Renal pelvis (tissue), 4 donors: ENCODE data around the gene ASB6. TPM values are rescaled to one million over a fixed set of nuclear protein-coding genes. Genes with fewer than 3 reads are reported as not detected.
"Not testable (repeated sequence)": the region's sequence is repeated elsewhere in the genome, so short reads cannot be mapped to it uniquely, and the experiment has no call there.

Experiments used
- DNase-seq: peaks from one replicate; pipeline ENCODE4 v3.0.0-alpha.2; 2013
- polyA plus RNA-seq, 3 donors: library from polyadenylated mRNA; unstranded; fragments of 120-200 nt; gene quantifications; one replicate each; pipeline ENCODE4 v1.2.1, GENCODE V29; 2013; ENCODE audit not compliant: insufficient read length in 3 of 3

Gene ASB6
- polyA plus RNA-seq, 3 donors: 19.2 to 22.5 (median 20.3) TPM

DNA sequence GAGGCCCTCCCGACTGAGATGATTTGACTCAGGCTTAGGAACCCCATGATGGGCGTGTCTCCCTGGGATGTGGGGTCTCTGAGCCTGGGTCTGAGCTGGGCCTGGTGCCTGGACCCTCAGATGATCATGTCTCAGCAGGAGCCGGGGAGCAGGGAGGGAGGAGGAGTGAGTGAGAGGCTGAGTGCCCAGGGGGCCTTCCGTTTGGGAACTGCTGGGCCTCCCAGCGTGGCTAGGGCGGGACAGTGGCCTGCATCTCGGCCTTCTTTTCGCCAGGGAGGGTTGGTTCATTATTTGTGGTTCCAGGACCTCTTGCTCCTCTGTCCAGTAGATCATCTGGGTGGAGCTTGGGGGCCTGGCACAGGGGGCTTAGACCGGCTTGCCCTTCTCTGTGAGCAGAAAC is 29.1 kb upstream of the ASB6 start:
- DNase-seq: no peak

DNA sequence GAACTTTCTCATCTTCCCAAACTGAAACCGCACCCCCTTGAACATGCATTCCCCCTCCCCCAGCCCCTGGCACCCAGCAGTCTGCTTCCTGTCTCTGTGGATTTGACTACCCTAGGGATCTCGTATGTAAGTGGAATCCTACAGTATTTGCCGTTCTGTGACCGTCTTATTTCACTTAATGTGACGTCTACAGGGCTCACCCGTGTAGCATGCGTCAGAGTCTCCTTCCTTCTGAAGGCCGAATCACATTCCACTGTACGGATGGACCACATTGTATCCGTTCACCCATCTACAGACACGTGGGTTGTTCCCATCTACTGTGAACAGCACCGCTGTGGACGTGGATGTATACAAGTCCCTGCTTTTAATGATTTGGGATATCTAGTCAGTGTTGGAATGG is 28.0 kb upstream of the ASB6 start:
- DNase-seq: no peak

DNA sequence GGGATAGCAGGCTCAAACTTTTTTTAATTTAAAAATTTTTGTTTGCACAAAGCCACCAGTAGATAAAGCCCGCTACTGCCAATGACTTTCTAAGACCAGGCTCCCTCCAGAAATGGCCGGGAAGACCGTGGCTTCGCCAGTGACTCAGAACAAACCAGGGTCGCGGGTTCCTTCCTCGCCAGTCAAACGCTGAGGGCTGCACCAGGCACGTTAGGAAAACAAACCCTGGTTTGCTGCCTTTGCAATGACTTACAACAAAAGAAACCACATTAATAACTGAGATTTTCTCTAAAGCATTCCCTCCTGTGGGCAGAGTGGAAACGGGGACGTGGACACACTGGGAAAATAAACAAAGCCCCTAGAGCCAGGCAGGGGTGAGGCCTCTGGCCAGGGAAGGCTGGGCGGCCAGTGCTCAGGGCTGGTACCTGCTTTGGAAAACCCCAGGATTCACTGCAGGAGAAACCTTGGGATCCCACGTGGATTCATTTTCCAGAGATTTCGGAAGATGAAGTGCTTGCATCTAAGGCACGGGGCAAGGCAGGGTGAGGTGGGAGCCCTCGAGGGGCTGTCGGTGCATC is 27.3 kb upstream of the ASB6 start:
- DNase-seq: no peak

DNA sequence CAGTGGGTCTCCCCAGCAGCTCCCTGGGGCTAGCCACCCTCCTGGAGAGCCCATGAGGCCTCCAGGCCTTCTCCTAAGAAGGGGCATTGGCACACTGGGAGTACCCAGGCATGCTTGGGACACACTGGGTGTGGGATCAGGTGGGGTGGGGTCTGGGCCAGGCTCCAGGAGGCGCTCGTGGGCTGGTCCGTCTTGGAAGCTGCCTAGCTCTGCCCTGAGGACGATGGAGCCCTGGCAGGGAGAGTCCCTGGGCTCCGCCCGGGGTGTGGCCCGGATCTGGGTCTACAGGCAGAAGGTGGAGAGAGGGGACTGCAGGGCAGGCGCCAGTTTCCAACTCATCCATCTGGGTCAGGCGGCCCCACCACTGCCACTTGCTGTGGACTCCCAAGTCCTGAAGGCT is 25.9 kb upstream of the ASB6 start:
- DNase-seq: no peak

DNA sequence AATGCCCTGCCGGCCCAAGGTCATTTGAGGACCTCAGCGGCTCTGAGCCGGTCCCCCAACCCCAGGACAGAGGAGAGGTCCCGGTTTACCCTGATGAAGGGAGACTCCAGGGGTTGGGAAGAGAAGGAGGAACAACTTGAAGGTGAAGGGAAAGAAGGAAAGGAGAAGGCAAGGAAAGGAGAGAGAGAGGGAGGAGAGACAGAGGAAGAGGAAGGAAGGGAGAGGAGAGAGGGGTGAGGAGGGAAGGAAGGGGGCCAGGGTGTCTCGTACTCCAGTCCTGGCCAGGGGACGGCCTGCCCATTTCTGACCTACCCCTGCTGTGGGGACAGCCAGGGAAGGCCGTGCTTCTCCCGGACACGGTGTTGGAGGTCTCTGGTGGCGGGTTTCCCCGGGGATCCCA is 25.4 kb upstream of the ASB6 start:
- DNase-seq: no peak

DNA sequence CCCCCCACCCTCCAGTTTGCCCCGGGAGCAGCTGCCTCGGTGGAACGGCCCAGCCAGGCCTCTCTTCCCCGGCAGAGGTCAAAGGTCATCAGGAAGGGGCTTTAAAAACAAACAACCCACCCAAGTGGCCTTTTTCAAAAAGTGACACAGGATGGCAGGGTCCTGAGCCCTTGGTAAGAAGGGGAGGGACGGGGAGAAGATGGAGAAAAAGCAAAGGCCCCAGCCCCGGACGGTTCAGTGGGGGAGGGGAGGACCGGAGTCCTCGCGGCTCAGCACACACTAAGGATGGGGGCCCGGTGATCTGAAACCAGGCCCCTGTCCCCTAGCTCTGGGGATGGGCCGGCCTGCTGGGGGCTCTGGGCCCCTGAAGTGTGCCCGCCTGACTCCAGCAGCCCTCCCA is 24.6 kb upstream of the ASB6 start:
- DNase-seq: no peak

DNA sequence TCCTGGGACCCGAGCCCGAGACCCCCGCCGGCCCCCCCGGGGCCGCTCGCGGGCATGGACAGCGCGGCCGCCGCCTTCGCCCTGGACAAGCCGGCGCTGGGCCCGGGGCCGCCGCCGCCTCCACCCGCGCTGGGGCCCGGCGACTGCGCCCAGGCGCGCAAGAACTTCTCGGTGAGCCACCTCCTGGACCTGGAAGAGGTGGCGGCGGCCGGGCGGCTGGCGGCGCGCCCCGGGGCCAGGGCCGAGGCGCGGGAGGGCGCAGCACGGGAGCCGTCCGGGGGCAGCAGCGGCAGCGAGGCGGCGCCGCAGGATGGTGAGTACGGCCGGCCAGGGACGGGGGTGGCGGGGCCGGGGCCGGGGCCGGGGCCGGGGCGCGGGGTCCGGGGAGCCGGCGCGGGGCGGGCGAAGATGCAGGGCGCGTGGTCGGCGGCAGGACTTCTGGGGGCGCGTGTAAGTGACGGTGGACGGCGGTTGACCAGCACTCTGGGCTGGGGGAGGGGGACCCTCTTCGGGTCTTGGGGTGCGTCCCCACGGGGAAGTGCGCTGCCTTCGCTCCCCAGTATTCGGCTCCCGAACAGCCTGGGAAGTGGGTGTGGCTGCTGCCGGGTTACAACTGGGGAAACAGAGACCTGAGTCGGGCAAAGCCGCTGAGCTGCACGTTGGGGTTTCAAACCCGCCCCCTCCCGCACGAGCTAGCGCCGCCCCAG is 24.0 kb upstream of the ASB6 start:
- no peak for DNase-seq

DNA sequence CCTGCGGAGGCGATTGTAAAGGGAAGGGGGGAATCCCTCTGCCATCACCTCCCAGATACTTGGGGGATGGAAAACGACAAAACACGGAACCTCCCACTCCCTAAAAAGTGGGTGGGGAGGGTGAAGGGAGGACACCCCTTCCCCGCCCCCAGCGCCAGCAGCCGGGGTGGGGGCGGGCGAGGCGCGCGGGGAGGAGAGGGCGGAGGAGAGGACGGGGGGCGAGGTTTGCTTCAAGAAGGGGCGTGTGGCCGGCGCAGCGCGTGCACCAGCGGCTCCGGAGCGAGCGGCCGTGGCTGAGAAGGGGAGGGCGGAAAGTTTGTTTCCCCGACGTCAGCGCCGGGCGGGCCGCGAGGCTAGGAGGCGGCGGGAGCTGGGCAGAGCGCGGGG is 23.4 kb upstream of the ASB6 start, which contains the start of gene PRRX2:
Gene PRRX2, plus strand, starts transcription at position 259 of the 387 bp plus-strand sequence. CDS start 221 bp downstream, outside the sequence.
- no peak for DNase-seq

DNA sequence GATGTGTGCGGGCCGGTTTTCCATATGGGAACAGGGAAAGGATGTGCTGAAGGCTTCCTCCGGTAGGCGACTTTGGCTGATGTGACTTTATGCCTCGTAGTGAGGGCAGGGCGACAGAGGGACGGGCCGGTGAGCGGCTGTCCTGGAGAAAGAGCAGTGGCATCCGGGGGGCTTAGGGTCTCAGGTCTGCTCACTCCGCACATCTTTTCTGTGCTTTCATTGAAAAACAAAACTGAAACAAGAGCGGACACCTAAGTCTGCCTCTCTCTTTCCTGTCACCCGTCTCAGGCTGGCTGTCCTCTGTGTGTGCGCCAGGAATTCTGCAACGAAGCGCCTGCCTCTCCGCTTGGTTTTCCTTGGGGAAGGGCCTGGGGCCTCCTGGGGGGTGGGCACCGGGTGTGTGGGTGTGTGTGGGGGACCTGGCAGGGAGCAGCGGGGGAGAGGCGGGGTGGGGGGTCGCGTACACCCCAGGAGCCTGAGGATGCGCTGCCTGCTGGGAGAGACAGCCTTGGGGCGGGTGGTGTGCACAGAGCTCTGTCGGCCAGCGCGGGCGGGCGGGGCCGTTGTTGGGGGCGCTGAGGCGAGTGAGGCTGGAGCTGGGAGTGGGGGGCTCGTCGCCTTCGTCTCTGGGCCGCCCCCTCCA is 22.9 kb upstream of the ASB6 start:
- DNase-seq: no peak

DNA sequence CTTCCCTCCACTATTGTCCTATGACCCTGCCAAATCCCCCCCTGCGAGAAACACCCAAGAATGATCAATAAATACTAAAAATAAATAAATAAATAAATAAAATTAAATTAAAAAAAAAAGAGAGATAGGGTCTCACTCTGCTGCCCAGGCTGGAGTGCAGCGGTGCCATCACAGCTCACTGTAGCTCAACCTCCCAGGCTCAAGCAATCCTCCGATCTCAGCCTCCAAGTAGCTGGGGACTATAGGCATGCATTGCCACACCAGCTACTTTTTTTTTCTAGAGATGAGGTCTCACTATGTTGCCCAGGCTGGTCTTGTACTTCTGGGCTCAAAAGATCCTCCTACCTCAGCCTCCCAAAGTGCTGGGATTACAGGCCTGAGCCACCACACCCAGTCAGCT is 20.3 kb upstream of the ASB6 start:
- DNase-seq: not testable (repeated sequence)

DNA sequence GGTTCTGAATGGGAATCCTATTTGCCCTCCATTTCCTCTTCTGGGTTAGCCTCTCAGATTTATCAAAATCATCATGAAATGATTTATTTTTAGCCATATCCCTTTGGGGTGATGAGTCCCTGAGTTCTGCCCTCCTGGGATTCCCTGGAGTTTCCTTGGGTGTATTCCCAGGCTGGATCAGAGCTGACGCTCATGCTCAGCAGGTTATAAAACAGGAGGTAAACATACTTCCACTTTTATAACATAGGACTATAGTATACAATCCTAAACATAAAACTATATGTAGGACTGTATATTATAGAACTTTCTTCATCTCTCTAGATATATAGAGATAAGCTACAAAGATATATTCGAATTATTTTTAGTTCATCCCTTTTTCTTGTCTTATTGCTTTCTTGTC is 19.1 kb upstream of the ASB6 start:
- DNase-seq: no peak

DNA sequence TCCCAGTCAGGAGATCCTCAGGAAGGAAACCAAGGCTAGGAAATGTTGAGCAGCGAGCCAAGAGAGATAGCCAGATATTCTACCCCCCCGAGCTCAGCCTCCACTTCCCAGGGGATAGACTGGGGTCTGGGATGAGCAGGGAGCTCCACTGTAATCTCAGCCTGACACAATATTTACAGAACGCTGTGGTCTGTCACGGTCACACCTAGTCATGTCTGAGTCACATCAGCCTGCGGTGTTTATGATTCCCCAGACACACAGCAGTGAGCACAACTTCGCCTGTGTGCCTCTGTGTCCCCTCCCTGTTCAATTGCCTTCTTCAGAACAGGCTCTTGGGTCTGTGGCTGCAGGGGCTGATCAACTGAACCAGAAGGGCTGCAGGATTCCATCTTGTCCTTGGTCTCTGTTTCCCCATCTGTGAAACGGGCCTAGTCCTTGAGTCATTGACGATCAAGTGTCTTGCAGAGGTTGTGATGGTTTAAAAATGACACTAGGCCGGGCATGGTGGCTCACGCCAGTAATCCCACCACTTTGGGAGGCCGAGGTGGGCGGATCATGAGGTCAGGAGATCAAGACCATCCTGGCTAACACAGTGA is 14.9 kb upstream of the ASB6 start:
- no peak for DNase-seq

DNA sequence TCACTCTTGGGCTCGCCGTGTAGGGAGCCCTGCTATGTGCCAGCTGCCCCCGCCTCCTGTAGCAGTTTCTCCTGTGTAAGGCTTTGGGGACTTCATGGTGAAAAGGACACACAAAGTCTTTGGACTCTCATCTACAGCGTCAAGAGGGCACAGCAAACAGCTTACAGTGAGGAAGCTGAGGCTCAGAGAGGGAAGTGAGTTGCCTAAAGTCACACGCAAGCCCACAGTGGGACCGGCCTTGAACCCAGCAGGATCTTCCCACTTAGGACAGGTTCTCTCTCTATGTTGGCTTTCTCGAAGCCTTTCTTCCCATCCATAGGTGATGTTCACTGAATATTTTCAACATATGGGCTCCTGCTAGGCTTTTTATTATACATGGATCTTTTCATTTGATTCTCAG is 13.7 kb upstream of the ASB6 start:
- DNase-seq: no peak

DNA sequence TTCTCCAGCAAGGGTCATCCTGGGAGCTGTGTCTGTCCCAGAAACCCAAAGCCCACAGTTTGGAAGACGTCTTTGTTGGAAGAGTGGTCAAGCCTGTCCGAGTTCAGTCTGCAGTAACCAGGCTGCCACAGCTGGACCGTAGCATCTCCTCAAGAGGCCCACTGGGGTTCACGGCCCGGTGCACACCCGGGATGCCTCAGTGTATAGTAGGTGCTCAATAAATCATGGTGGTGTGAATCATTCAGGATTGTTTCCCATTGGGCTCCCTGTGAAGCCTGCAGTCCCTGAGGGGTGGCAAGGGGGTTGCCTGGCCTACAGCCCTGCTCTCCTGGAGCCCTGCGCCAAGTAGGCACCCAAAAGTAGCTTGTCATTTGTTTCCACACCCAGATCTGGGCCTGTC is 13.2 kb upstream of the ASB6 start:
- DNase-seq: no peak

DNA sequence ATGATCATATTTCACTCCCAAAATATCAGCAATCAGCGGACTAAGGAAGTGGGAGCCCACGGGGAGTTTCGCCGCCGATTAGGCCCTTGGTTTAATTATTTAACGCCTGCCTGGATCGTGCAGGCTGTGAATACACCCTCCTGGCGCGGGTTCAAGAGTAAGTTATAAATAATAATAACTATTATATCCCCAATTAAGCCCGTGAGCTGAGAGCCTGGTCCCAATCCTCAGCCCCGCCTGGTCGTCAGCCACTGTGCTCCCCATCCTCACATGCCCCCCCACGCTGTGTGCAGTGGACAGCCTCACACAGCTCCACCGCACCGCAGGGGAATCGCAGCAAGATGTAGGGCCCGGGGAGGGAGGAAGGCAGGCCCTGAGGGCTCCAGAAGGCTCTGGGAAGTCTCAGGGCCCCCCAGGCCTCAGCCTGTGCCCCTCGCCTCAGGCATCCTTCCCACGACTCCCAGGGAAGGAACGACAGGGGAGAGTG is 12.6 kb upstream of the ASB6 start:
- no peak for DNase-seq

DNA sequence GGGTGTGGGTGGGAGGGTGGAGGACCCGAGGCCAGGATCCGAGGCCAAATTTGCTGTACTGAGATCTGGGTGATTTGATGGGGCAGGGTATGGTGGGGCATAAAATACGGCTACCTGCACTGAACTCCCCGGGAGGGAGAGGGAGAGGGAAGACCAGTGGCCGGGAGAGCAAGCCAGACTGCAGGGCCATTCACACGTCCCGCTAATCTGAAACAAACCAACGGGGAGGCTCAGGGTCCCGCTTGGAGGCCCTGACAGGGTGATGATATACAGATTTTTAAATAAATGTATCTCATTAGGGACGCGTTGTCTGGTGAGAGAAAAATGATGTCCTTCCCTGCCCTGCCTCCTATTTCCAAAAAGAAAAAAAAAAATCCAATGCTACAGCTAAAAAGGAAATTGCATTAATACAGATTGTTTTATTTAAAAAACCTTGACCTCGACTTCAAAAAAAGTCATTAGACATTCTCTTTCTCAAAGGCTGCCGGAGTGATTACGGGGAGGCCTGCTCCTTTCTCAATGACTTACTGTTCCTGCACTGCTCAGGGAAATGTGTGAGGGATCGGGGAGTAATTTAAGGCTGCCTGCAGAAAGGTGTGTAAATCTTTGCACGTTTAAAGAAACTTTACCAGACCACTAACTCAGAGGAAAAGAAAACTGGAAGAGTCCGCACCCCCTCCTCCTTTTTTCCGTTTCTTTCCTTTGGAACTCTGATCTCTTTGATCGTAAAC is 12.0 kb upstream of the ASB6 start:
- peak; percentile 83 for DNase-seq

DNA sequence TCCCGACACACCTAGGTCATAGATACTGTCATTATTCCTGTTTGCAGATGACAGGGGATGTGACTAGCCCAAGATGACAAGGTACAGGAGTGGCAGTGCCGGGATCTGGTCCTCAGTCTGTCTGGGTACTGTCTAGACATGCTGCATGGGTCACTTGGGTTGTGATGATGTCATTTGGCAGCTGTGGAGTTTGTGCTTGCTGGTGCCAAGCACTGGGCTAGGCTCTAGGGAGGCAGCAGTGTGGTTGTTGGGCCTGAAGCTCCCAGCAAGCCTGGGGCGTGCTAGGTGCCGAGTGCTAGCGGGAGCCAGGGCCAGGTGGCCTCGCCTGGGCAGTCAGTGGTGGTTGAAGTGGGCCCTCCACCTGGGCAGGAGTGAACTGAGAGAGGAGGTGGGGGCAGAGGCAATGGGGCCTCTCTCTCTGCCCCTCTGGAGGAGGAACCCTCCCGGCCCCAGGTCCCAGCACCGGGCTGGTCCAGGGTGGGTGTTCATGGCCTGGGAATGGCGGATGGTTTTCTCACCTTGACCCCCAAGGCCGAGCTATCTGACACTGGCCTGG is 8.8 kb upstream of the ASB6 start:
- no peak for DNase-seq

DNA sequence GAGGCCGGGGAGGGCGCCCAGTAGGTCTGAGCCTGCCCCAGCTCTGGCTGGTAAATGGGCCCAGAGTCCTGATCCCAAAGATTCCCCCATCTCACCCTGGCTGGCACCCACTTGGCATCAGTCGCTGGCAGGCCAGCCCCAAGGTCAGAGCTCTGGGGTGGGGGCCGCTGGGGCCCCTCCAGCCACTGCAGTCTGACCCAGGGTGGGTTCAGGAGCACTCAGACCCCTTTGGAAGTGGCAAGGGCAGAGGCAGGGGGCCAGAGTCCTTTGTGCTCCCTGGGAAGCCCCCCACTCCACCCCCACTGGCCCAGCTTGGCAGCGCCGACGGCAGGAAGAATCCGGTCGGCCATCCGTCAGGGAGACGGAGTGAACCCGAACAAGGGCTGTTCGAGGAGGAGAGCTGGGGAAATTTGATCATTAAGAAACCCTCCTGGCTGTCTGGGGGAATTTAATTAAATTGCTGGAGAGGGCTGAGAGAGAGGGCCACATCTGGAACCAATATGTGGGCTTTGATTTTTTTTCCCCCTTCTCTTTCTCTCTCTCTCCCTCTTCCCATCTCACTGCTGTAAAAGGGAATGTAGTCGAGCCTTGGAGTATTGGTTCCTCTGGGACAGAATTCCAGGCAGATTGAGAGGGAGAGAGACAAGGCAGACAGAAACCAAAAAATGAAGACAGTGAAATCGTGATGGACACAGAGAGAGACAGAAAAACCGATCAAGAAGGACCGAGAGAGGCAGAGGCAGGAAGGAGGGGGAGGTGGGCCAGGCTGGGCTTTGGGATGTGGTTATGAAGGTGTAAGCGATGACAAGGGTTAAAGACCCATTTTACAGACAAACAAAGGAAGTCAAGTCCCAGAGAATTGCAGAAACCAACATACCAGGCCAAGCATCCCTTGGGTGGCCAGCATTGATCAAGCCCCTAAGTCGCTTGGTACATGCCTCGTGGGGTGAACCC is 8.1 kb upstream of the ASB6 start:
- DNase-seq: no peak

DNA sequence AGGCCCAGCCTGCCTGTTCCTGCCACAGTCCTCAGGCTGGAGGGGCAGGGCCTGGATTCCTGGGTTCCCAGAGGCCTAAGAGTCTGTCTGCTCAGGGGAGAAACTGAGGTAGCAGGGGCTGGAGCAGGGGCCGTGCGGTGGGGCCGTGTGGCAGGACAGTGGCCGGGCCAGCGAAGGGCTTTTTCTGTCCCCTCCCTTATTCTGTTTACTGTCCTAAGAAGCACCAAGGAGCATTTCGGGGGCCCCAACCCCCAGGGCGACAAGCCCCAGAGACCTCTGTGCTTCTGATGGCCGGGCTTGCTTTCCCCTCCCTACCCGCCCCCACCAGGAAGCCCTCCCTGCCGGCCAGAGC is 6.8 kb upstream of the ASB6 start:
- no peak for DNase-seq

DNA sequence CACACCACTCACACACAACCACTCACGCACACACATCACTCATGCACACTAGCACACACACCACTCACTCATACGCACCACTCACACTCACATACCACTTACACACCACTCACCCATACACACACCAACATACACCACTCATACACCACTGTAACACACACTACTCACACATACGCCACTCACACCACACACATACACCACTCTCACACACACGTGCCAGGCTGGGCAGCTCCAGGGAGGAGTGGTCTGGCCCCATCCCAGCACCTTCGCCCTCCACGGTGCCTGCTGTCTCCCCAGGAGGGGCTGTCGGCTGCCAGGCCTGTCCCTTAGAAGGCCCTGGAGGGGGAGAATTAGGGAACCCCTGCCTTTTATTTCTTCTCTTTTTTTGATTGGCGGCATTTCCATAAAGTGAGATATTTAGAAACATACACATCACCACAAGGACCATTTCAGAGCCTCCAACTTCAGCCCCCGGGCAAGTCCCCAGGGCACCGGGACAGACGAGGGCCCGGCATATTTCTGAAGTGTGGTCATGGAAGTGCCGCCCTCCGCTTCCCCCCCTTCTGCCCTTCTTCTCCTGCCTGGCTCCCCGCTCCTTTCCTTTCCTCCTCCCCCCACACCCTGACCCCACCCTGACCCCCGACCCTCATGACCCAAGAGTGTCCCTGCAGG is 6.3 kb upstream of the ASB6 start:
- DNase-seq: no peak
